ENCODE measurements around the gene TIMM17A. TPM values are rescaled to one million over a fixed set of nuclear protein-coding genes. Genes with fewer than 3 reads are reported as not detected.

TIMM17A gene
- total RNA-seq, 1 experiment from 2014 or later: 56.1 TPM

DNA sequence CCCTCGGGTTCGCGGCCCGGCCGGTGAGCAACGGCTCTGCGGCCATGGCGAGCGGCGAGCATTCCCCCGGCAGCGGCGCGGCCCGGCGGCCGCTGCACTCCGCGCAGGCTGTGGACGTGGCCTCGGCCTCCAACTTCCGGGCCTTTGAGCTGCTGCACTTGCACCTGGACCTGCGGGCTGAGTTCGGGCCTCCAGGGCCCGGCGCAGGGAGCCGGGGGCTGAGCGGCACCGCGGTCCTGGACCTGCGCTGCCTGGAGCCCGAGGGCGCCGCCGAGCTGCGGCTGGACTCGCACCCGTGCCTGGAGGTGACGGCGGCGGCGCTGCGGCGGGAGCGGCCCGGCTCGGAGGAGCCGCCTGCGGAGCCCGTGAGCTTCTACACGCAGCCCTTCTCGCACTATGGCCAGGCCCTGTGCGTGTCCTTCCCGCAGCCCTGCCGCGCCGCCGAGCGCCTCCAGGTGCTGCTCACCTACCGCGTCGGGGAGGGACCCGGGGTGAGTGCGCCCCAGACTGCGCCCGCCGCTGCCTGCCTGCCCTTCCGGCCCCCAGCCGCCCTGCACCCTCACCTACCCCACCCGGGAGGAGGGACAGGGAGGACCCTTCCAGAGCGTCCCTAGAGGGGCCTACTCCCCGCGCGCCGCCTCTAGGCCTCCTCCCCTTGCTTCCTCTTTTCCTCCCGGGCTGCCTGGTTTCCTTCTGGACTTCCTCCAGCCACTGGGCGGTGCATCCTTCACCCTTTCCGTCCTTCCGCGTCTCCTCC is 27.5 kb downstream of the TIMM17A start, which contains the start of gene RNPEP:
TSS of gene RNPEP (plus strand) at position 26 of the 757 bp plus-strand sequence. CDS start at position 45, 19 bp downstream.
- CTCF ChIA-PET: interaction anchor here (0.6 to 2.7 kb wide), 13 partner anchors 10 to 263 kb away, joined by 3 to 26 read pairs (median 3); no protein-coding TSS in a partner anchor
- Mint-ChIP-seq H3K9me3 (no peaks in the 10 kb centered on the region), H3K4me1 (peaks cover 26% of the 10 kb centered on the region), H3K4me3 (peak within 1 kb of the TSS; percentile 100), H3K27me3 (ENCODE audit: low read depth) (peaks cover 8% of the 10 kb centered on the region), H3K27ac (peak within 1 kb of the TSS; percentile 96), H3K36me3 (0 out of 2 replicates have a peak, but pooled peaks cover 2% of the 10 kb centered on the region)
- POLR2A ChIA-PET: interaction anchor here (0.8 to 1.2 kb wide), 2 partner anchors 25 to 42 kb away, joined by 3 to 4 read pairs; no protein-coding TSS in a partner anchor
- ATAC-seq: peak; percentile 76
- DNase-seq (ENCODE audit: low spot score): peak; percentile 60
- TF ChIP-seq RELA (CRISPR knock-in tag; IDR thresholded peaks at IDR 0.05; ENCODE audit: borderline replicate concordance) (0 out of 2 replicates have a peak, but pooled peaks have one; percentile 21), ZNF317 (CRISPR knock-in tag; IDR thresholded peaks at IDR 0.05; ENCODE audit: borderline replicate concordance, low read depth) (0 out of 2 replicates have a peak, but pooled peaks have one; percentile 13), ESRRA (CRISPR knock-in tag; IDR thresholded peaks at IDR 0.05; ENCODE audit: borderline replicate concordance) (0 out of 2 replicates have a peak, but pooled peaks have one; percentile 1), ZNF121 (CRISPR knock-in tag; IDR thresholded peaks at IDR 0.05) (no peak), JUN (CRISPR knock-in tag; IDR thresholded peaks at IDR 0.05) (peak; percentile 75; the same call in 1 of the 2 replicates), SP1 (CRISPR knock-in tag; conservative IDR thresholded peaks at IDR 0.05) (peak; percentile 55), ZNF263 (CRISPR knock-in tag; IDR thresholded peaks at IDR 0.05; ENCODE audit: low read depth) (peak; percentile 97), ETV6 (CRISPR knock-in tag; IDR thresholded peaks at IDR 0.05) (peak; percentile 76; the same call in 1 of the 2 replicates), NFYB (CRISPR knock-in tag; conservative IDR thresholded peaks at IDR 0.05; ENCODE audit: low read depth) (no peak), ZNF138 (CRISPR knock-in tag; conservative IDR thresholded peaks at IDR 0.05) (0 out of 2 replicates have a peak, but pooled peaks have one; percentile 30), TEAD4 (CRISPR knock-in tag; IDR thresholded peaks at IDR 0.05) (no peak), MYBL2 (CRISPR knock-in tag; IDR thresholded peaks at IDR 0.05) (peak; percentile 38; the same call in 1 of the 2 replicates), ZNF416 (CRISPR knock-in tag; IDR thresholded peaks at IDR 0.05) (no peak), ATF1 (CRISPR knock-in tag; IDR thresholded peaks at IDR 0.05) (0 out of 2 replicates have a peak, but pooled peaks have one; percentile 49), ZNF232 (CRISPR knock-in tag; IDR thresholded peaks at IDR 0.05) (peak; percentile 77; the same call in 1 of the 2 replicates), FOXP1 (CRISPR knock-in tag; IDR thresholded peaks at IDR 0.05; ENCODE audit: borderline replicate concordance) (peak; percentile 81), HMGA2 (CRISPR knock-in tag; IDR thresholded peaks at IDR 0.05) (no peak), EMX1 (CRISPR knock-in tag; IDR thresholded peaks at IDR 0.05) (no peak), FOXK1 (CRISPR knock-in tag; IDR thresholded peaks at IDR 0.05) (peak; percentile 15)
- TF ChIP-seq, protein P1, sequence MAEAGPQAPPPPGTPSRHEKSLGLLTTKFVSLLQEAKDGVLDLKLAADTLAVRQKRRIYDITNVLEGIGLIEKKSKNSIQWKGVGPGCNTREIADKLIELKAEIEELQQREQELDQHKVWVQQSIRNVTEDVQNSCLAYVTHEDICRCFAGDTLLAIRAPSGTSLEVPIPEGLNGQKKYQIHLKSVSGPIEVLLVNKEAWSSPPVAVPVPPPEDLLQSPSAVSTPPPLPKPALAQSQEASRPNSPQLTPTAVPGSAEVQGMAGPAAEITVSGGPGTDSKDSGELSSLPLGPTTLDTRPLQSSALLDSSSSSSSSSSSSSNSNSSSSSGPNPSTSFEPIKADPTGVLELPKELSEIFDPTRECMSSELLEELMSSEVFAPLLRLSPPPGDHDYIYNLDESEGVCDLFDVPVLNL (CRISPR knock-in tag; IDR thresholded peaks at IDR 0.05; ENCODE audit: borderline replicate concordance, low read depth): peak; percentile 55; the same call in 1 of the 2 replicates
- TF ChIP-seq, protein P2, sequence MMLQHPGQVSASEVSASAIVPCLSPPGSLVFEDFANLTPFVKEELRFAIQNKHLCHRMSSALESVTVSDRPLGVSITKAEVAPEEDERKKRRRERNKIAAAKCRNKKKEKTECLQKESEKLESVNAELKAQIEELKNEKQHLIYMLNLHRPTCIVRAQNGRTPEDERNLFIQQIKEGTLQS (CRISPR knock-in tag; conservative IDR thresholded peaks at IDR 0.05): 0 out of 2 replicates have a peak, but pooled peaks have one; percentile 38
- TF ChIP-seq, protein P3, sequence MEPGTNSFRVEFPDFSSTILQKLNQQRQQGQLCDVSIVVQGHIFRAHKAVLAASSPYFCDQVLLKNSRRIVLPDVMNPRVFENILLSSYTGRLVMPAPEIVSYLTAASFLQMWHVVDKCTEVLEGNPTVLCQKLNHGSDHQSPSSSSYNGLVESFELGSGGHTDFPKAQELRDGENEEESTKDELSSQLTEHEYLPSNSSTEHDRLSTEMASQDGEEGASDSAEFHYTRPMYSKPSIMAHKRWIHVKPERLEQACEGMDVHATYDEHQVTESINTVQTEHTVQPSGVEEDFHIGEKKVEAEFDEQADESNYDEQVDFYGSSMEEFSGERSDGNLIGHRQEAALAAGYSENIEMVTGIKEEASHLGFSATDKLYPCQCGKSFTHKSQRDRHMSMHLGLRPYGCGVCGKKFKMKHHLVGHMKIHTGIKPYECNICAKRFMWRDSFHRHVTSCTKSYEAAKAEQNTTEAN (CRISPR knock-in tag; IDR thresholded peaks at IDR 0.05): peak; percentile 74; the same call in 1 of the 2 replicates
- TF ChIP-seq, protein P4, sequence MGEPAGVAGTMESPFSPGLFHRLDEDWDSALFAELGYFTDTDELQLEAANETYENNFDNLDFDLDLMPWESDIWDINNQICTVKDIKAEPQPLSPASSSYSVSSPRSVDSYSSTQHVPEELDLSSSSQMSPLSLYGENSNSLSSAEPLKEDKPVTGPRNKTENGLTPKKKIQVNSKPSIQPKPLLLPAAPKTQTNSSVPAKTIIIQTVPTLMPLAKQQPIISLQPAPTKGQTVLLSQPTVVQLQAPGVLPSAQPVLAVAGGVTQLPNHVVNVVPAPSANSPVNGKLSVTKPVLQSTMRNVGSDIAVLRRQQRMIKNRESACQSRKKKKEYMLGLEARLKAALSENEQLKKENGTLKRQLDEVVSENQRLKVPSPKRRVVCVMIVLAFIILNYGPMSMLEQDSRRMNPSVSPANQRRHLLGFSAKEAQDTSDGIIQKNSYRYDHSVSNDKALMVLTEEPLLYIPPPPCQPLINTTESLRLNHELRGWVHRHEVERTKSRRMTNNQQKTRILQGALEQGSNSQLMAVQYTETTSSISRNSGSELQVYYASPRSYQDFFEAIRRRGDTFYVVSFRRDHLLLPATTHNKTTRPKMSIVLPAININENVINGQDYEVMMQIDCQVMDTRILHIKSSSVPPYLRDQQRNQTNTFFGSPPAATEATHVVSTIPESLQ (CRISPR knock-in tag; IDR thresholded peaks at IDR 0.05): no peak
- TF ChIP-seq, protein P5, sequence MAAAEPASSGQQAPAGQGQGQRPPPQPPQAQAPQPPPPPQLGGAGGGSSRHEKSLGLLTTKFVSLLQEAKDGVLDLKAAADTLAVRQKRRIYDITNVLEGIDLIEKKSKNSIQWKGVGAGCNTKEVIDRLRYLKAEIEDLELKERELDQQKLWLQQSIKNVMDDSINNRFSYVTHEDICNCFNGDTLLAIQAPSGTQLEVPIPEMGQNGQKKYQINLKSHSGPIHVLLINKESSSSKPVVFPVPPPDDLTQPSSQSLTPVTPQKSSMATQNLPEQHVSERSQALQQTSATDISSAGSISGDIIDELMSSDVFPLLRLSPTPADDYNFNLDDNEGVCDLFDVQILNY (CRISPR knock-in tag; IDR thresholded peaks at IDR 0.05): peak; percentile 2; the same call in 1 of the 2 replicates
- TF ChIP-seq, protein P6, sequence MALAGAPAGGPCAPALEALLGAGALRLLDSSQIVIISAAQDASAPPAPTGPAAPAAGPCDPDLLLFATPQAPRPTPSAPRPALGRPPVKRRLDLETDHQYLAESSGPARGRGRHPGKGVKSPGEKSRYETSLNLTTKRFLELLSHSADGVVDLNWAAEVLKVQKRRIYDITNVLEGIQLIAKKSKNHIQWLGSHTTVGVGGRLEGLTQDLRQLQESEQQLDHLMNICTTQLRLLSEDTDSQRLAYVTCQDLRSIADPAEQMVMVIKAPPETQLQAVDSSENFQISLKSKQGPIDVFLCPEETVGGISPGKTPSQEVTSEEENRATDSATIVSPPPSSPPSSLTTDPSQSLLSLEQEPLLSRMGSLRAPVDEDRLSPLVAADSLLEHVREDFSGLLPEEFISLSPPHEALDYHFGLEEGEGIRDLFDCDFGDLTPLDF (CRISPR knock-in tag; IDR thresholded peaks at IDR 0.05): no peak
- TF ChIP-seq, protein P7, sequence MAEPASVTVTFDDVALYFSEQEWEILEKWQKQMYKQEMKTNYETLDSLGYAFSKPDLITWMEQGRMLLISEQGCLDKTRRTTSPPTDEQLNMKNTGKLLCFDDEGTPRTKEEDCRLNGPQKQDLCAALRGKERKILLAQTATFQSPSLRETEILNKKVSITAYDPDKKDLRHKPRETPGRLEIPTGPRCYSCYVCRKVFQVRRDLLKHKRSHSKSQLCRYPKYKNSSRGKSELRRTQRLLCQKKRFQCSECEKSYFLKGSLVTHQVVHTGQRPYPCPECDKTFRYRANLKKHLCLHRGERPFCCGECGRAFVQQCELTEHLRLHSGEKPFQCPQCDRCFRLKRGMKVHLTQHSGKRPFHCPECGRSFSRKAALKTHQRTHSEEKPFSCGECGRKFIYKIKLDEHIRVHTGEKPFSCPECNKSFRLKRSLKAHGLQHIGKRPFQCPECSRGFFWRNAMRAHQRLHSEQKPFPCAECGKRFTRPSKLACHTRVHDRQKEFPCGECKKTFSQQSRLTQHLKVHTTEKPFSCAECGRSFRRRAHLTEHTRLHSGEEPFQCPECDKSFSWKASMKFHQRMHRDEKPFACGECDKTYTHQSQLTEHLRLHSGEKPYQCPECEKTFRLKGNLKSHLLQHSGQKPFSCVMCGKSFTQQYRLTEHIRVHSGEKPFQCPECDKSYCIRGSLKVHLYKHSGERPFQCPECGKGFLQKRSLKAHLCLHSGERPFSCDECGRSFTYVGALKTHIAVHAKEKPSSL (CRISPR knock-in tag; conservative IDR thresholded peaks at IDR 0.05): no peak
- TF ChIP-seq, protein P8, sequence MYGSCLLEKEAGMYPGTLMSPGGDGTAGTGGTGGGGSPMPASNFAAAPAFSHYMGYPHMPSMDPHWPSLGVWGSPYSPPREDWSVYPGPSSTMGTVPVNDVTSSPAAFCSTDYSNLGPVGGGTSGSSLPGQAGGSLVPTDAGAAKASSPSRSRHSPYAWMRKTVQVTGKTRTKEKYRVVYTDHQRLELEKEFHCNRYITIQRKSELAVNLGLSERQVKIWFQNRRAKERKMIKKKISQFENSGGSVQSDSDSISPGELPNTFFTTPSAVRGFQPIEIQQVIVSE (CRISPR knock-in tag; IDR thresholded peaks at IDR 0.05; ENCODE audit: borderline replicate concordance): no peak
